Measurements from ENCODE around the gene GRIN2A.

The GRIN2A gene

GRCh38 chr16:9943121-9943520 lies 239.1 kb downstream of the GRIN2A start:
- no peak for ATAC-seq
- no peak for TF ChIP-seq CSDC2 (CRISPR knock-in tag; IDR thresholded peaks at IDR 0.05)
- no peak for TF ChIP-seq TCF4 (CRISPR knock-in tag; IDR thresholded peaks at IDR 0.05; ENCODE audit: borderline replicate concordance)
- TF ChIP-seq ZFP30 (CRISPR knock-in tag; IDR thresholded peaks at IDR 0.05) = no peak
- TF ChIP-seq BACH2 (CRISPR knock-in tag; IDR thresholded peaks at IDR 0.05; ENCODE audit: borderline replicate concordance) = no peak
- TF ChIP-seq, protein P1, sequence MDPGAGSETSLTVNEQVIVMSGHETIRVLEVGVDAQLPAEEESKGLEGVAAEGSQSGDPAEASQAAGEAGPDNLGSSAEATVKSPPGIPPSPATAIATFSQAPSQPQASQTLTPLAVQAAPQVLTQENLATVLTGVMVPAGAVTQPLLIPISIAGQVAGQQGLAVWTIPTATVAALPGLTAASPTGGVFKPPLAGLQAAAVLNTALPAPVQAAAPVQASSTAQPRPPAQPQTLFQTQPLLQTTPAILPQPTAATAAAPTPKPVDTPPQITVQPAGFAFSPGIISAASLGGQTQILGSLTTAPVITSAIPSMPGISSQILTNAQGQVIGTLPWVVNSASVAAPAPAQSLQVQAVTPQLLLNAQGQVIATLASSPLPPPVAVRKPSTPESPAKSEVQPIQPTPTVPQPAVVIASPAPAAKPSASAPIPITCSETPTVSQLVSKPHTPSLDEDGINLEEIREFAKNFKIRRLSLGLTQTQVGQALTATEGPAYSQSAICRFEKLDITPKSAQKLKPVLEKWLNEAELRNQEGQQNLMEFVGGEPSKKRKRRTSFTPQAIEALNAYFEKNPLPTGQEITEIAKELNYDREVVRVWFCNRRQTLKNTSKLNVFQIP (CRISPR knock-in tag; IDR thresholded peaks at IDR 0.05; ENCODE audit: borderline replicate concordance, low read depth) = no peak
- TF ChIP-seq PPARA (CRISPR knock-in tag; IDR thresholded peaks at IDR 0.05; ENCODE audit: borderline replicate concordance) = no peak
- TF ChIP-seq TSHZ2 (CRISPR knock-in tag; IDR thresholded peaks at IDR 0.05) = no peak
- no peak for TF ChIP-seq SNAI2 (CRISPR knock-in tag; IDR thresholded peaks at IDR 0.05)
- no peak for TF ChIP-seq ZNF70 (CRISPR knock-in tag; IDR thresholded peaks at IDR 0.05)
- TF ChIP-seq CREB5 (CRISPR knock-in tag; IDR thresholded peaks at IDR 0.05; ENCODE audit: low read depth) = no peak
- TF ChIP-seq ISL1 (CRISPR knock-in tag; IDR thresholded peaks at IDR 0.05) = no peak
- no peak for TF ChIP-seq GLIS3 (CRISPR knock-in tag; IDR thresholded peaks at IDR 0.05)
- TF ChIP-seq ZNF8 (CRISPR knock-in tag; IDR thresholded peaks at IDR 0.05) = no peak
- TF ChIP-seq, protein P2, sequence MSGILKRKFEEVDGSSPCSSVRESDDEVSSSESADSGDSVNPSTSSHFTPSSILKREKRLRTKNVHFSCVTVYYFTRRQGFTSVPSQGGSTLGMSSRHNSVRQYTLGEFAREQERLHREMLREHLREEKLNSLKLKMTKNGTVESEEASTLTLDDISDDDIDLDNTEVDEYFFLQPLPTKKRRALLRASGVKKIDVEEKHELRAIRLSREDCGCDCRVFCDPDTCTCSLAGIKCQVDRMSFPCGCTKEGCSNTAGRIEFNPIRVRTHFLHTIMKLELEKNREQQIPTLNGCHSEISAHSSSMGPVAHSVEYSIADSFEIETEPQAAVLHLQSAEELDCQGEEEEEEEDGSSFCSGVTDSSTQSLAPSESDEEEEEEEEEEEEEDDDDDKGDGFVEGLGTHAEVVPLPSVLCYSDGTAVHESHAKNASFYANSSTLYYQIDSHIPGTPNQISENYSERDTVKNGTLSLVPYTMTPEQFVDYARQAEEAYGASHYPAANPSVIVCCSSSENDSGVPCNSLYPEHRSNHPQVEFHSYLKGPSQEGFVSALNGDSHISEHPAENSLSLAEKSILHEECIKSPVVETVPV (CRISPR knock-in tag; IDR thresholded peaks at IDR 0.05) = no peak
- TF ChIP-seq ZFP3 (CRISPR knock-in tag; IDR thresholded peaks at IDR 0.05) = no peak
- TF ChIP-seq ZC3H10 (CRISPR knock-in tag; IDR thresholded peaks at IDR 0.05) = no peak
- no peak for TF ChIP-seq TOX (CRISPR knock-in tag; IDR thresholded peaks at IDR 0.05; ENCODE audit: borderline replicate concordance)

GRCh38 chr16:9941245-9941644 lies 241.0 kb downstream of the GRIN2A start:
- TF ChIP-seq ZNF8 (CRISPR knock-in tag; IDR thresholded peaks at IDR 0.05) = no peak
- TF ChIP-seq TCF4 (CRISPR knock-in tag; IDR thresholded peaks at IDR 0.05; ENCODE audit: borderline replicate concordance) = no peak
- TF ChIP-seq TSHZ2 (CRISPR knock-in tag; IDR thresholded peaks at IDR 0.05) = no peak
- no peak for TF ChIP-seq ZFP30 (CRISPR knock-in tag; IDR thresholded peaks at IDR 0.05)
- TF ChIP-seq BACH2 (CRISPR knock-in tag; IDR thresholded peaks at IDR 0.05; ENCODE audit: borderline replicate concordance) = no peak
- no peak for ATAC-seq

GRCh38 chr16:9934723-9935508 lies 247.3 kb downstream of the GRIN2A start:
- no peak for ATAC-seq
- TF ChIP-seq TOX (CRISPR knock-in tag; IDR thresholded peaks at IDR 0.05; ENCODE audit: borderline replicate concordance) = no peak
- TF ChIP-seq, protein P2 (CRISPR knock-in tag; IDR thresholded peaks at IDR 0.05) = no peak
- no peak for TF ChIP-seq ISL1 (CRISPR knock-in tag; IDR thresholded peaks at IDR 0.05)
- TF ChIP-seq ZNF70 (CRISPR knock-in tag; IDR thresholded peaks at IDR 0.05) = no peak
- no peak for TF ChIP-seq PPARA (CRISPR knock-in tag; IDR thresholded peaks at IDR 0.05; ENCODE audit: borderline replicate concordance)
- TF ChIP-seq ZFP3 (CRISPR knock-in tag; IDR thresholded peaks at IDR 0.05) = no peak
- no peak for TF ChIP-seq ZFP30 (CRISPR knock-in tag; IDR thresholded peaks at IDR 0.05)
- TF ChIP-seq ZC3H10 (CRISPR knock-in tag; IDR thresholded peaks at IDR 0.05) = no peak
- TF ChIP-seq ZNF565 (CRISPR knock-in tag; conservative IDR thresholded peaks at IDR 0.05; ENCODE audit: low read depth) = no peak
- TF ChIP-seq ESRRG (CRISPR knock-in tag; IDR thresholded peaks at IDR 0.05) = no peak
- TF ChIP-seq BACH2 (CRISPR knock-in tag; IDR thresholded peaks at IDR 0.05; ENCODE audit: borderline replicate concordance) = no peak
- TF ChIP-seq CSDC2 (CRISPR knock-in tag; IDR thresholded peaks at IDR 0.05) = no peak
- no peak for TF ChIP-seq SNAI2 (CRISPR knock-in tag; IDR thresholded peaks at IDR 0.05)
- TF ChIP-seq, protein P1 (CRISPR knock-in tag; IDR thresholded peaks at IDR 0.05; ENCODE audit: borderline replicate concordance, low read depth) = no peak
- no peak for TF ChIP-seq ARNTL (CRISPR knock-in tag; IDR thresholded peaks at IDR 0.05; ENCODE audit: borderline replicate concordance, low read depth)
- no peak for TF ChIP-seq TCF4 (CRISPR knock-in tag; IDR thresholded peaks at IDR 0.05; ENCODE audit: borderline replicate concordance)
- no peak for TF ChIP-seq GLIS3 (CRISPR knock-in tag; IDR thresholded peaks at IDR 0.05)

Data from SK-N-SH treated with all-trans-retinoic acid at 6 μM for 48 hours (cell line).